Activated T-cell treated with anti-CD3 and anti-CD28 coated beads, Interleukin-2, amount 50 U/mL, for 24 hours (primary cell): ENCODE results near the gene AK8.

Experiments
- DNase-seq: peaks from one replicate; pipeline ENCODE4 v3.0.0-alpha.2; 2020
- H3K27ac Mint-ChIP-seq: 2 replicates; pipeline ENCODE4 v1.8.0; 2020; ENCODE audit warnings: mild to moderate bottlenecking, mixed read lengths
- H3K27me3 Mint-ChIP-seq: 2 replicates; pipeline ENCODE4 v1.8.0; 2020; ENCODE audit warnings: mixed read lengths
- H3K36me3 Mint-ChIP-seq: 2 replicates; pipeline ENCODE4 v1.8.0; 2020; ENCODE audit warnings: low read depth, mixed read lengths
- H3K4me1 Mint-ChIP-seq: 2 replicates; pipeline ENCODE4 v1.8.0; 2020; ENCODE audit warnings: low read depth, mixed read lengths
- H3K4me3 Mint-ChIP-seq: 2 replicates; pipeline ENCODE4 v1.8.0; 2020; ENCODE audit warnings: mild to moderate bottlenecking, moderate library complexity, mixed read lengths
- H3K9me3 Mint-ChIP-seq: 2 replicates; pipeline ENCODE4 v1.8.0; 2020; ENCODE audit warnings: mixed read lengths

The AK8 gene, protein sequence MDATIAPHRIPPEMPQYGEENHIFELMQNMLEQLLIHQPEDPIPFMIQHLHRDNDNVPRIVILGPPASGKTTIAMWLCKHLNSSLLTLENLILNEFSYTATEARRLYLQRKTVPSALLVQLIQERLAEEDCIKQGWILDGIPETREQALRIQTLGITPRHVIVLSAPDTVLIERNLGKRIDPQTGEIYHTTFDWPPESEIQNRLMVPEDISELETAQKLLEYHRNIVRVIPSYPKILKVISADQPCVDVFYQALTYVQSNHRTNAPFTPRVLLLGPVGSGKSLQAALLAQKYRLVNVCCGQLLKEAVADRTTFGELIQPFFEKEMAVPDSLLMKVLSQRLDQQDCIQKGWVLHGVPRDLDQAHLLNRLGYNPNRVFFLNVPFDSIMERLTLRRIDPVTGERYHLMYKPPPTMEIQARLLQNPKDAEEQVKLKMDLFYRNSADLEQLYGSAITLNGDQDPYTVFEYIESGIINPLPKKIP

DNA sequence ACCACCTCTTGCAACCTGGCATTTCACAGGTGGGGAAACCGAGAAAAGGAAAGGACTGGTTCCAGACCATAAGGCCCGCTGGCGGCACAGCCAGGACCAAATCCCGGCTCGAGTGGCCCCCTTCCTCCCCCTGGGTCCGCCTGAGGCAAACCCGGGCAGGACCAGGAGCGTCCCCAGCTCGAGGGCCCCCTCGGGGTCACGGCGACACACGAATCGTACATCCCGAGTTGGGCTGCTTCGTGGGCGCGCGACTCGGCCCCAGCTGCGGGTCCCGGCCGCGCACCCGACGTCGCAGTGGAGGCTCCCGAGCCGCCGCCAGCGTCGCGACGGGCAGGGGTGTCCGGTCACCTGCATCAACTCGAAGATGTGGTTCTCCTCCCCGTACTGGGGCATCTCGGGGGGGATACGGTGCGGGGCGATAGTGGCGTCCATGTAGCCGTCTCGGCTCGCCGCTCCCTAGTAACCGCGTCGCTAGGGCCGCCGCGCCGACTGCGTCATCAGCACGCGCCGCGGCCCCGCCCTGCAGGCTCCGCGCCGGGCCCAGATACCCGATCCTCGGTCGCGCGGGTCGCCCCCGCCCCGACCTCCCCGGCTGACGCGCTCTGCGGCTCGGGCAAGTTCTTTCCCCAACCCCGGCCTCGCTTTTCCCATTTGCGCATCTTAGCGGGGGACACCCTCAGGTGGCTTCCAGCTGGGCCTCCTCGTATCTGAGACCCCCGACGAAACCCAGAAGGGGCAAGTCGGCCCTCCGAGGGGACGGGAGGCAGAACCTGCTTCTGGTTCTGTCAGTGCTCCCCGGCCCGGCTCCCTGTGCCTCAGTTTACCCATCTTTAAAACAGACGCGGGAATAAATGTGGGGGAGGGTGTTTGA lies at the start of gene AK8:
AK8 (minus strand) TSS at position 461 of the 871 bp plus-strand sequence; CDS start at position 432, 29 bp downstream.
- H3K4me1 Mint-ChIP-seq: peaks cover 26% of the 10 kb centered on the region
- no peaks in the 10 kb centered on the region for H3K36me3 Mint-ChIP-seq
- peak within 1 kb of the TSS; percentile 63 for H3K27ac Mint-ChIP-seq
- H3K9me3 Mint-ChIP-seq: no peaks in the 10 kb centered on the region
- peak within 1 kb of the TSS; percentile 80 for H3K4me3 Mint-ChIP-seq
- DNase-seq: peak; percentile 88
- no peaks in the 10 kb centered on the region for H3K27me3 Mint-ChIP-seq

DNA sequence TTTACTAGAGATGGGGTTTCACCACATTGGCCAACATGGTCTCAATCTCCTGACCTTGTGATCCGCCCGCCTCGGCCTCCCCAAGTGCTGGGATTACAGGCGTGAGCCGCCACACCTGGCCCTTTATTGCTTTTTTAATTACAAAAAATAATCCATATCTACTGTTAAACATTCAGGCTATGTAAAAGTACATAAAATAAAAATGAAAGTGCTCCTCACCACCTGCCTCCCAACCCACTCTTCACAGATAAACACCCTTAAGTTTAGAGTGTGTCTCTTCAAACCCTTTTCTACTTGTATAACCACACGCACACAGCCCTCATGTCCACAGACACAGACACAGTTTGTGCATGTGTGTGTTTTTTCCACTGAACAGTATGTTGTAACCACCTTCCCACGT lies 49.6 kb upstream of the AK8 start:
- no peak overlapping the region for H3K4me3 Mint-ChIP-seq
- H3K9me3 Mint-ChIP-seq: no peaks in the 10 kb centered on the region
- DNase-seq: no peak
- H3K27ac Mint-ChIP-seq: no peak overlapping the region
- no peaks in the 10 kb centered on the region for H3K4me1 Mint-ChIP-seq
- peaks cover 79% of the 10 kb centered on the region for H3K36me3 Mint-ChIP-seq
- H3K27me3 Mint-ChIP-seq: no peaks in the 10 kb centered on the region

DNA sequence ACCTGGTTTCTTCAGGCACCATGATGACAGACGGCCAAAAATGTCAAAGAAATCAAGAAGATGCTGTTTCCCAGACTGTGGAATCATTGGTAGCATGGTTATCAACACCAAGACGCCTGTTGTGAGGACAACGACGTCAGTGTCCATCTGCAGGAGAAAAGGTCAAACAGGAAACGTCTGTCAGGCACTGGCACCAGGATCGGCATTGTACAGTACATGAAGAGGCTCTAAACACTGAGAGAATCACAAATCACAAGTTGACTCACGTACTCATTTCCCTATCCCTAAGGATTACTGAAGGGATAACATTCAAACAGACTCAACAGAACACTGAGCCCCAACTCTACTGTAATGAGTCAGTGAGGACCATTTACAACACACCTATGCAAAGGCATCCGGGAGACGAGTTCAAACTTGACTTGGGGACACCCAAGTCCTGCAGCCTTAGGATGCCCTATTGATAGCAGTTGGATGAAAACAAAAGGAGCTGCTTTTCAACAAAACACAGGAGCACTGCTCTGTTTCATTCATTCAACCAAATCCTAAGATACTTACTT lies 45.3 kb upstream of the AK8 start:
- H3K4me3 Mint-ChIP-seq: no peak overlapping the region
- no peak for DNase-seq
- H3K9me3 Mint-ChIP-seq: no peaks in the 10 kb centered on the region
- H3K27ac Mint-ChIP-seq: no peak overlapping the region
- no peaks in the 10 kb centered on the region for H3K27me3 Mint-ChIP-seq
- H3K4me1 Mint-ChIP-seq: no peaks in the 10 kb centered on the region
- peaks cover 85% of the 10 kb centered on the region for H3K36me3 Mint-ChIP-seq

DNA sequence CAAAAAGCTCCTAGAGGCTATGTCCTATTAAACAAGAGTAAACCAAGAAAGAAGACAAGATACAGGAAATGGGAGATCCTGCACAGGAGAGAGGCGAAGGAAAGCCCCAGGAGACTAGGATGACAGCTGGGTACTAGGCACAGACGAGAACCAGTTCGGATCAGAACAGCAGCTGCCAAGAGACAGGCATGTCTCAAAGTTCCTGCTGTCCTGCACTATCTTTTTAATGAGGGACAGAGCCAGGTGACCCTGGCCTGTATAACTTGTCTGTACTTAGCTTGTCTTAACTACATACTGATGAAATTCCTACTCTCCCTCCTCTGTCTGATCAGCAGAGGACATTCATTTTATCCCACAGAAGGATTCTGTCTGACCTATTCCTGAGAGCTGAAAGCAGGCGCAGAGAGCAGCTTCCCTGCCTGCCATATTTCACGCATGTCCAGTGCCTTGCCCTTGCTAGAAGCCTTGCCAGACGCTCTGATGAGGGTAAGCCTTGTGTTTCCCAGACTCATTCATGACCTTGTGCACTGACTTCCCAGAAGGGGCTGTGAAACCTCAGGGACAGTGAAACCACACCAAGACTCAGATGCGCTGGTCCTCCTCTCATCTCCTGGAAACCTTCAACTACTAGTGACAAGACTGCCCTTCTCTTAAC lies 41.7 kb upstream of the AK8 start:
- Mint-ChIP-seq H3K4me1 (no peaks in the 10 kb centered on the region), H3K36me3 (peaks cover 86% of the 10 kb centered on the region), H3K4me3 (no peak overlapping the region), H3K27me3 (no peaks in the 10 kb centered on the region), H3K27ac (no peak overlapping the region), H3K9me3 (no peaks in the 10 kb centered on the region)
- no peak for DNase-seq

DNA sequence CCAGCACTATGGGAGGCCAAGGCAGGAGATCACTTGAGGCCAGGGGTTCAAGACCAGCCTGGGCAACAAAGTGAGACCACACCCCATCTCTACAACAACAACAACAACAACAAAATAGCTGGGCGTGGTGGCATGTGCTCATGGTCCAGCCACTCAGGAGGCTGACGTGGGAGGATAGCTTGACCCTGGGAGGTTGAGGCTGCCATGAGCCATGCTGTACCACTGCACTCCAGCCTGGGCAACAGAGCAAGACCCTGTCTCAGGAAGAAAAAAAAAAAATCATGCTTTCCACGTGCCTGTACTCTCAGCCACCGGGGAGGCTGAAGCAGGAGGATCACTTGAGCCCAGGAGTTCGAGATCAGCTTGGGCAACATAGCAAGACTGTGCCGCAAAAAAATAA lies 36.8 kb upstream of the AK8 start:
- peaks cover 78% of the 10 kb centered on the region for H3K36me3 Mint-ChIP-seq
- no peaks in the 10 kb centered on the region for H3K27me3 Mint-ChIP-seq

DNA sequence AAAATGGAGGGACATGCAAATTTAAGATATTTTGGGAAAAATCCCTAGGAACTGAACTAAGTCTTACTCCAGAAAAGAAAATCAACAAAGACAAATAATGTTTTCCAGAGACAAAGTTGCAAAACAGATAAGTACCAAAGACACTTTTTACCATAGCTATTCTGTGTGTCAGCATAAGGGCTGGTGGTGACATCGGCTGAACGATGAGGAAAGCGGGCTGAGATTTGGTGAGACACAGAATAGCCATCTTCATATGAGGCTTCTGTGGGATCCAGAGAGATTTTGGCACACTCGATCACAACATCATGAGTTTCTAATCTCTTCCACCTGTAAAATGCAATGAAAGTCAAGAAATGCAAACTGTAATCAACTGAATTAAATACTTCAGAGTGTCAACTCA lies 34.0 kb upstream of the AK8 start:
- Mint-ChIP-seq H3K4me1 (peaks cover 14% of the 10 kb centered on the region), H3K27me3 (no peaks in the 10 kb centered on the region), H3K9me3 (no peaks in the 10 kb centered on the region), H3K36me3 (peaks cover 65% of the 10 kb centered on the region), H3K27ac (no peak overlapping the region), H3K4me3 (no peak overlapping the region)
- no peak for DNase-seq

More for the DNA sequence above, 36.8 kb upstream of the AK8 start:
- Mint-ChIP-seq H3K4me3 (no peak overlapping the region), H3K9me3 (no peaks in the 10 kb centered on the region), H3K4me1 (no peaks in the 10 kb centered on the region), H3K27ac (no peak overlapping the region)
- no peak for DNase-seq

DNA sequence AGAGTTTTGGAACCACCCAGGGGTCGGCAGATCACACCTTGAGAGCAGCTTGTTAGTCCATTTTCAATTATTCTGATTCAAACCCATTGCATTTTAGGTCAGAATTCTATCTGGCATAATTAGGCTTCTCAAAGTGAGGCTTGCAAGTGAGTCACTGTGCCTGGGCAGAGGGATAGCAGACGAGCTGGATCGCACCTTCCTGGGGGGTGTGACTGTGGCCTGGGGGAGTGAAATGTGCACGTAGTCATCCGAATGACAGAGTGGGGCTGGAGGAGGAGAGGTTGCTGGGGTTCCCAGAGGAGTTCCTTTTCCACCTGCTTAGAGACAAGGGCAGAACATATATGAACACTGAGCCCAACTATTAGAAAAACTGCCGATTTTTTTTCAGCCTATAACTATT lies 32.3 kb upstream of the AK8 start:
- Mint-ChIP-seq H3K4me1 (peaks cover 14% of the 10 kb centered on the region), H3K27ac (no peak overlapping the region), H3K9me3 (no peaks in the 10 kb centered on the region), H3K4me3 (no peak overlapping the region), H3K27me3 (no peaks in the 10 kb centered on the region), H3K36me3 (peaks cover 64% of the 10 kb centered on the region)
- DNase-seq: no peak

DNA sequence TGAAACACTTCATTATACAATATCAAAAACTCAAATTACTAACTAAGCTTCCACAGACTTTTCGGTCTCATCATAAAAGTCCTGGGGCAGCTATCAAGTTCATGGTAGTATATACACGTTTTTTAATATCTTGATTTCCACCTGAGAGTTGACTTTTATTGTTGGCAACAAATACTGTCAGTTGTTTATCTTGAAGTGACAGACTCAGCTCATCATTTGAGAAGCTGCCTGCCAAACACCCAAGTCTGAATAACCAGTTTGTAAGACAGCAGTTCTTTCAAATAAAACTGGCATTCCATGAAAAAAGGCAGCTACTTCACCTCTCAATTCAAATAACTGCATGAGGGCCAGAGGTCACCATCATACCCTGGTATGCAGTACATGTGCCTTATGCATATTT lies 31.2 kb upstream of the AK8 start:
- Mint-ChIP-seq H3K27ac (no peak overlapping the region), H3K27me3 (no peaks in the 10 kb centered on the region), H3K9me3 (no peaks in the 10 kb centered on the region), H3K36me3 (peaks cover 68% of the 10 kb centered on the region), H3K4me1 (peaks cover 14% of the 10 kb centered on the region), H3K4me3 (no peak overlapping the region)
- DNase-seq: no peak

DNA sequence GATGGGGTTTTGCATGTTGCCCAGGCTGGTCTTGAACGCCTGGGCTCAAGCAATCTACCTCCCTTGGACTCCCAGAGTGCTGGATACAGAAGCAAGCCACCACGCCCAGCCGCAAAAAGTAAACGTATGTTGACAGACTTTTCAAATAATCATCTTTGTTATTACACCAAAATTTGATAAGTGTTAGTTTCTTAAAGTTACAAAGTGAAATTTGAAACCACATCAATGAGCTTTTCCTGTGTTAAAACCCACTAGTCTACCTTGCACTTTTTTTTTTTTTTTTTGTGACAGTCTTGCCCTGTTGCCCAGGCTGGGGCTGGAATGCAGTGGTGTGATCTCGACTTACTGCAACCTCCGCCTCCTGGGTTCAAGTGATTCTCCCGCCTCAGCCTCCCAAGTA lies 30.6 kb upstream of the AK8 start:
- Mint-ChIP-seq H3K9me3 (no peaks in the 10 kb centered on the region), H3K27me3 (no peaks in the 10 kb centered on the region), H3K36me3 (peaks cover 69% of the 10 kb centered on the region), H3K4me3 (no peak overlapping the region), H3K4me1 (peaks cover 14% of the 10 kb centered on the region), H3K27ac (no peak overlapping the region)
- DNase-seq: no peak

DNA sequence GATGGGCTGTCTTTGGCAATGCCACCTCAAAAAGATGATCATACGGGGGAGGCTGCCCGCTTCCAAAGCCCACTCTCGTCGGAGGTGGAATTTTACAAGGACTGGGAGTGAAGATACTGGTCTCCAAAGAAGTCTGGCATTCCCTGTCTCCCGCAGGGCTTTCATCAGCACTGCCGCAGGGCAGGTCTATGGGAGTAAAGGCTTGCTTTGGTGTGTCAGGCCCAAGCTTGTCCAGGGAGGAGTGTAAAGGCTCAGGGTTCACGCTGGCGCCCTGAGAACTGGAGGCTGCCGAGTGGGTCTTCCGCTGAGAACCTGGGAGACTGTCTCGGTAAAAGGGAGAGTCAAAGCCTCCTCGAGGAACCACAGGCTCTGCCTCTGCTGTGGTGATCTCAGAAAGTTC lies 27.6 kb upstream of the AK8 start:
- no peaks in the 10 kb centered on the region for H3K9me3 Mint-ChIP-seq
- no peak for DNase-seq
- H3K27ac Mint-ChIP-seq: no peak overlapping the region
- no peak overlapping the region for H3K4me3 Mint-ChIP-seq
- H3K27me3 Mint-ChIP-seq: no peaks in the 10 kb centered on the region
- peaks cover 74% of the 10 kb centered on the region for H3K36me3 Mint-ChIP-seq
- peaks cover 26% of the 10 kb centered on the region for H3K4me1 Mint-ChIP-seq

DNA sequence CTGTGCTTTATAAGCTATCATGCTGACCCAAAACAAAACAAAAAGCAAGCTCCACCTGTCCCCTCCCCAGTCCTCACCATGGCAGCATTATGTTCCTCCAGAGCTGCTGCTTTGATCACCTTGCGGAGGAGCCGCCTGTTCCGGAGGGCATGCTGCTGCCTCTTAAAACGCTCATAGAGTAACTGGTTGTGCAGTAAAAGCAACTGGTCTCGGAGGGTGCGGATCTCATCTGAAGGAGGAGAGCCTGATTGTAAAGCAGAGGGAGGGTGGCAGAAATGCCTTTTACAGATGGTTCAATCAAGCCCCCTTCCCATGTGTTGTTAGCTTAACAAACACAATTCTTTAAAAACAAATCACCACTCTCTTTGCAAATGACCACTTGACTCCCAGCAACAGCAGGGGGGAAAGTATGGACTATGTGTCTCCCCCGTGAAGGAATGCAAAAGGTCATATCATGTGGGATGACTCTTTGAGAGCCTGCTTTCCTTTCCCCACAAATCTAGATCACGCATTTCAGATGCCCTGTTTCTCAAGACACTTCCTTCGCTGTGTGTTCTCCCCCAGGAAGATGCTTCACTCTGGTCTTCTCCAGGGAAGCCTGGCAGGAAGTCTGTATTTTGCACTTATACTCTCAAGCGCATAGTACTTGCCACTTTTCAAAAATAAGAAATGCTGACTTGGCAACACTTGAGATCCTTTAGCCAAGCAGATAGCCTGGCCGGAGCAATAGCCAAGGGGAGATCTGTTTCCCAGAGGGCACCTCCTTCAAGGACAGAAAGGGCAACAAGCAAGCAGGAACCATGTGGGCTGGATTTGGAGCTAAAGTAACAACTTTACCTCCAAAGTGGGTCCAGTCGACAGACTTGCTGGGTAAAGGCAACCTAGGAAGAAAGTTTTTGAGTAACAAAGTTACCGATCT lies 25.7 kb upstream of the AK8 start:
- Mint-ChIP-seq H3K9me3 (no peaks in the 10 kb centered on the region), H3K4me3 (no peak overlapping the region), H3K27me3 (no peaks in the 10 kb centered on the region), H3K4me1 (peaks cover 19% of the 10 kb centered on the region), H3K36me3 (peaks cover 75% of the 10 kb centered on the region), H3K27ac (no peak overlapping the region)
- no peak for DNase-seq

DNA sequence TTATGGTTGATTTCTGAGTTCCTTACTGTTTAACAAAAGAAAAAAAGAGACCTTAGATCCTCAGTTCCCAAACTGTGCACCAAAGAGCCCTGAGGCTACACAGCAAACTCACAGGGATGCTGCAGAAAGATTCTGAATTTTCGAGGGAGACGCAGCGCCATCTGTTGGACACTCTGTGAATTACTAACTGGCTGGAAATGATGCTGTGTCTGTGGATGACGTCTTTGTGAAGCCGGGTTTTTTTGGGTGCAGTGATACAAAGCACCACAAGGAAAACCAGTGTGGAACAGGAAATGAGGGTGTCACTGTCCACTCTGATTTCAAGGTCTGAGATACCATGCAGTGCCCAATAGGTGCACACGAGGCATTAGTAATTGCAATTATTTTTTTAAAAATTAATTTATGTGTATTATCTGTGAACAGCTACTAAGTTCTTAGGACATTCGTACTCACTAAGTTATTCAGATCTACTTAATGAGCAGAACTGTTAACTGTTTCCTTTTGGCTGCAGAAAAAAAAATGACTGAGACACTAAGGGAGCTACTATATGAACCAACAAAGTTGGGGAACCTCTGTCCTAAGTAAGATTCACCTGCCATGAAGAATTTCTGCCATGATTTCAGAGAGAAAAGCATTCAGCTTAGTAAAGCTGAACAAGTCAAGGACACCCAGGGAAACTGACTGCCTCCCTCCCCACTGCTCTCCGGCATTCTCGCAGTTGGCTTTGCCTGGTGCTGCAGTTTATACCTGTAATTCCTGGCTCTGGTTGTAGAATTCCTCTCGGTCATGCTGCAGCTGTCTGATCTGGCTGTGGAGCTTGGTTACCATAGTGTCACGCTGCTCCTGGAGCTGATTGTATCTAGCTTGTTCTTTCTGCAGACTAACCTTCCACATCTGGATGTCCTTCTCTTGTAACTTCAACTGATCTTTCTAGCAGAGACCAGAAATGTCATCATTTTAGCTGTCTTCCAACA lies 24.1 kb upstream of the AK8 start:
- Mint-ChIP-seq H3K9me3 (no peaks in the 10 kb centered on the region), H3K4me1 (peaks cover 12% of the 10 kb centered on the region), H3K4me3 (no peak overlapping the region), H3K27ac (no peak overlapping the region), H3K27me3 (no peaks in the 10 kb centered on the region), H3K36me3 (peaks cover 85% of the 10 kb centered on the region)
- peak; percentile 80 for DNase-seq

DNA sequence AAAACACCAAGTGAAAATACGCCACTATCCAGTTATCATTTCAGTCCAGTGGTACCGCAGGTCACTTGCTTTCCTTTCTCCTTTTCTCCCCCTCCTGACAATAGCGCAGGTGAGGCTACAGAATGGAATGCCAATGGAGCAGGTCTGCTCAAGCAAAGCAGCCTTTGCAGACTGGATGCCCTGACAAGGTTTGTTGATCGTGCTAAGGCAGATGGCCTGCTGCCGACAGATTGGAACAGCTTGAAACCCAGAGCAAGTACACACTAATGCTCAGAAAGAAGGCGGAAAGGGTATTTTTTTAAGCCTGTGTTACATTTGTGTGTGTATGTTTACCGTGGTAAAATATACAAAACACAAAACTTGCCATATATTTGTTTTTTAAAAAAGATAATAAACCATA lies 20.0 kb upstream of the AK8 start:
- Mint-ChIP-seq H3K27ac (no peak overlapping the region), H3K4me1 (peaks cover 12% of the 10 kb centered on the region), H3K36me3 (peaks cover 90% of the 10 kb centered on the region), H3K9me3 (no peaks in the 10 kb centered on the region), H3K27me3 (no peaks in the 10 kb centered on the region), H3K4me3 (no peak overlapping the region)
- no peak for DNase-seq
